ENCODE data around the gene MBP. TPM values are rescaled to one million over a fixed set of nuclear protein-coding genes. Genes with fewer than 3 reads are reported as not detected.

Gene MBP
- total RNA-seq, 6 experiments from 2014 or later, result 0.05 to 0.23 (median 0.12) TPM; not detected in 1

DNA sequence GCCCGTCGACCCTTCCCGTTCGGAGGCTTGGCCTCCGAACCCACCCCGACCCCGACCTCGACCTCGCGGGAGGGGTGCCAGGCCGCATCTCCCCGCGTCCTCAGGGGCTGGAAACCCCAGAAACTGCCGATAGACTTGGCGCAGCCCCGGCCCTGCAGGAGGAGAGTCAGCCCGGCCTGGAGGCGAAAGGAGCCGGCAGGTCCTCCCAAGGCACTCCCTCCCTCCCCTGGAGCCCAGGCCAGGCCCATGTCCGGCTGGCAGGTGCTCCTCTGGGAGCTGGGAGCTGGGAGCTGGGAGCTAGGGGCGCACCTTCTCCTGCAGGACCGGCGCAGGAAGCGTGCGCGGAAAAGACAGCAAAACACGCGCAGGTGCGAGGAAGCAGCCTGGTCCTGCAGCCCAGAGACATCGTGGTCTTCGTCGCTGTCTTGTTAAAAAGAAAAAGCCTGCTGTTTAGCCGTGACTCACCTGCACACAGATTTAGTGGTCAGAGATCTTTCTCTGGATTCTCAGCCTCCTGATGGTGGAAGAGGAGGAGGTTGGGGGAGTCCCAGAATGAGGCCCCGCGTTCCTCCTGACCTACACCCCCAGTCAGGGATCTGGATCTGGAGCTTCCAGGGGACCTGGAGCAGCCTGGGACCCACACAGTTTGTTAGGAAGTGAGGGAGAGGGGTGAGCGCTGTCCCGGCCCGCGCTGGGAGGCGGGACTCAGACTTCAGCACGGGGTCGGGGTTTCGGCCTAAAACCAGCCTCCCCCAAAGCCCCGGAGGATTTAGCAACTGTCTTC lies 660 bp upstream of the MBP start:
- no peaks in the 10 kb centered on the region for H3K9me3 Mint-ChIP-seq
- H3K27ac Mint-ChIP-seq, result no peak overlapping the region

DNA sequence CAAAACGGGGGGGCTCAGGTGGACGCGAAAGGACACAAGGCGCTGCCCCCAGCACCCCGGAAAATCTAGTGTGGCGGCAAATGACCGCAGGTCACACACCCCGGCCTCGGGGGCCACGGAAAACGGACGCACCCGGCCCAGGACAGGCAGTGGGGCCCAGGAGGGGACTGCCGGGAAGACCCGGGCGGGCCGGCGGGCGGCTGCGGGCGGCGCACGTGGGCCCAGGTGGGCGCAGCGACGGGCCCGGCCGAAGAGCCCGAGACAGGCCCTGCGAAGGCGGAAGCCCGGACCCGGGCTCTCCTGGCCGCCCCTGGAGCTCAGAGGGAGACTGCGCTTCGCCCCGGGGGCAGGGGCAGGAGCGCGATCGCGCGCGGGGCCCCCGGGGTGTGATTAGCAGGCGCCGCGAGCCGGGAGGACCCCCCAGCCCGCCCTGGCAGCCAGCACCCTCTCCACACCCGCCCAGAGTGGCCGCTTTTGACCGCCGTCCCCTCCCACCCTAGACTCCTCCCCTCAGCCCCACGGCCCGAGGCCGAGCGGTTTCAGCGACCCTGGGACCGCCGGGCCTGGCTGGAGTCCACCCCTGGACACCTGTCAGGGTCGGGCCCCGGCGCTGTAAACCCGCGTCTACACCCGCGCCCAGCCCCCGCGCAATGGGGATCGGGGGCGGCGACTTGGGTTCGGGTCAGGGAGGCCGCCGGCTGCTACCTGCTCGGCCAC lies 773 bp downstream of the MBP start:
- no peak overlapping the region for H3K4me3 Mint-ChIP-seq
- peaks cover 33% of the 10 kb centered on the region for H3K4me1 Mint-ChIP-seq (ENCODE audit: low read depth)
- no peak overlapping the region for H3K27ac Mint-ChIP-seq
- H3K36me3 Mint-ChIP-seq (ENCODE audit: low read depth), result no peaks in the 10 kb centered on the region
- peaks cover 33% of the 10 kb centered on the region for H3K27me3 Mint-ChIP-seq (ENCODE audit: insufficient read depth)
- H3K9me3 Mint-ChIP-seq, result no peaks in the 10 kb centered on the region
- TF ChIP-seq CTCF (IDR thresholded peaks at IDR 0.05), result no peak
- no peak for DNase-seq

More for the DNA sequence above, 660 bp upstream of the MBP start:
- H3K4me3 Mint-ChIP-seq, result no peak overlapping the region
- peaks cover 19% of the 10 kb centered on the region for H3K4me1 Mint-ChIP-seq (ENCODE audit: low read depth)
- DNase-seq, result no peak
- peaks cover 39% of the 10 kb centered on the region for H3K27me3 Mint-ChIP-seq (ENCODE audit: insufficient read depth)
- no peak for TF ChIP-seq CTCF (IDR thresholded peaks at IDR 0.05)
- no peaks in the 10 kb centered on the region for H3K36me3 Mint-ChIP-seq (ENCODE audit: low read depth)

GRCh38 chr18:77131100-77131651 lies 1.4 kb downstream of the MBP start:
- Mint-ChIP-seq H3K4me3 (peak overlapping the region; percentile 61), H3K36me3 (ENCODE audit: low read depth) (no peaks in the 10 kb centered on the region), H3K27me3 (ENCODE audit: insufficient read depth) (peaks cover 33% of the 10 kb centered on the region), H3K4me1 (ENCODE audit: low read depth) (peaks cover 36% of the 10 kb centered on the region), H3K9me3 (no peaks in the 10 kb centered on the region), H3K27ac (no peak overlapping the region)
- TF ChIP-seq CTCF (IDR thresholded peaks at IDR 0.05), result no peak
- no peak for DNase-seq

DNA sequence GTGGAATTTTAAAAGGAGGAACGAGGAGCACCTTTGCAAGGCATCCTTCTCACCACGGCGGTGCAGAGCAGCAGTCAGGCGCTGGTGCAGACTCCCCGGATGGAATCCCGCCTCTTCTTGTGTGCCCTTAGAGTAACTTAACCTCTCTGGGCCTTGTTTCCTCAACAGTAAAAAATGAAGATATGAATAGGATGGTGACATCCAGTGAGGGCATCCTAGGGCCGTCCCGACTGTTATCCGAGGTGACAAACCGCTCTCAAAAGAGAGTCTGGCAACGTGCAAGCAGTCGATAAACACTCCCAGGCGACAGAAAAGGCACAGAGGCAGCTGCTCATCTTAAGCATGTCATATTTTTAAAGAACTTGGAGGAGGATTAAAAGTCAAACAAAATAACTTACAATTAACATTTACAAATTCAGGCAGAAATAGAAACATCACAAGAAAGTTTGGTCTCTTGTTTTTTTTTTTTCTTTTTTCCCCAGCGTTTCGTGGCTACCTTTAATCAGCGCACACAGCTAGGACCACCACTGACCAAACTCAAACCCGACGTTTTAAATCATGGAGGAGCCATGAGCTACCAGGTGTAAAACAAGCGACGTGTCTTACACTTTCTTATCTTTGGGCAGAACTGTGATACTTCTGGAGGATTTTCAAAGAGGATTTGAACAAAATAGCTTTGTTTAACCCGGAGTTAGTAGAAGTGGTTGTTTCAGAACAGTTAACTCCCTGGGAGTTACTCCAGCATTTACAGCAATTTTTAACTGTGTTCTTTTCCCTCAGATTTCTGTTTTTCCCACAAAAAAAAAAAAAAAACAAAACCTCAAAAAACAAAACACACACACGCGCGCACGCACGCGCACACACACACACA lies 2.1 kb downstream of the MBP start:
- no peak for DNase-seq
- peaks cover 36% of the 10 kb centered on the region for H3K4me1 Mint-ChIP-seq (ENCODE audit: low read depth)
- no peak overlapping the region; the same call in 1 of the 2 replicates for H3K4me3 Mint-ChIP-seq
- no peaks in the 10 kb centered on the region for H3K36me3 Mint-ChIP-seq (ENCODE audit: low read depth)
- H3K9me3 Mint-ChIP-seq, result no peaks in the 10 kb centered on the region
- H3K27me3 Mint-ChIP-seq (ENCODE audit: insufficient read depth), result peaks cover 27% of the 10 kb centered on the region
- TF ChIP-seq CTCF (IDR thresholded peaks at IDR 0.05), result no peak
- no peak overlapping the region for H3K27ac Mint-ChIP-seq

GRCh38 chr18:77129150-77129551 lies 3.4 kb downstream of the MBP start:
- H3K4me1 Mint-ChIP-seq (ENCODE audit: low read depth), result peaks cover 44% of the 10 kb centered on the region
- peak; percentile 92 for DNase-seq
- H3K9me3 Mint-ChIP-seq, result no peaks in the 10 kb centered on the region
- peak overlapping the region; percentile 8 for H3K4me3 Mint-ChIP-seq
- TF ChIP-seq CTCF (IDR thresholded peaks at IDR 0.05), result no peak
- peaks cover 15% of the 10 kb centered on the region for H3K27me3 Mint-ChIP-seq (ENCODE audit: insufficient read depth)
- H3K27ac Mint-ChIP-seq, result peak overlapping the region; percentile 66
- no peaks in the 10 kb centered on the region for H3K36me3 Mint-ChIP-seq (ENCODE audit: low read depth)
